CD4-positive, alpha-beta T cell treated with Interleukin-17A for 1 hour (primary cell): Measurements from ENCODE around the gene BTRC.
A peak's percentile ranks its signal among the peaks of the same experiment; 100 is the strongest.
"Not testable (repeated sequence)": the region's sequence is repeated elsewhere in the genome, so short reads cannot be mapped to it uniquely, and the experiment has no call there.

Source experiments
- DNase-seq: peaks from one replicate; pipeline ENCODE4 v3.0.0-alpha.2; 2020

BTRC gene

GRCh38 chr10:101569622-101570427 is 215.9 kb downstream of the BTRC start:
- DNase-seq, result peak; percentile 77

DNA sequence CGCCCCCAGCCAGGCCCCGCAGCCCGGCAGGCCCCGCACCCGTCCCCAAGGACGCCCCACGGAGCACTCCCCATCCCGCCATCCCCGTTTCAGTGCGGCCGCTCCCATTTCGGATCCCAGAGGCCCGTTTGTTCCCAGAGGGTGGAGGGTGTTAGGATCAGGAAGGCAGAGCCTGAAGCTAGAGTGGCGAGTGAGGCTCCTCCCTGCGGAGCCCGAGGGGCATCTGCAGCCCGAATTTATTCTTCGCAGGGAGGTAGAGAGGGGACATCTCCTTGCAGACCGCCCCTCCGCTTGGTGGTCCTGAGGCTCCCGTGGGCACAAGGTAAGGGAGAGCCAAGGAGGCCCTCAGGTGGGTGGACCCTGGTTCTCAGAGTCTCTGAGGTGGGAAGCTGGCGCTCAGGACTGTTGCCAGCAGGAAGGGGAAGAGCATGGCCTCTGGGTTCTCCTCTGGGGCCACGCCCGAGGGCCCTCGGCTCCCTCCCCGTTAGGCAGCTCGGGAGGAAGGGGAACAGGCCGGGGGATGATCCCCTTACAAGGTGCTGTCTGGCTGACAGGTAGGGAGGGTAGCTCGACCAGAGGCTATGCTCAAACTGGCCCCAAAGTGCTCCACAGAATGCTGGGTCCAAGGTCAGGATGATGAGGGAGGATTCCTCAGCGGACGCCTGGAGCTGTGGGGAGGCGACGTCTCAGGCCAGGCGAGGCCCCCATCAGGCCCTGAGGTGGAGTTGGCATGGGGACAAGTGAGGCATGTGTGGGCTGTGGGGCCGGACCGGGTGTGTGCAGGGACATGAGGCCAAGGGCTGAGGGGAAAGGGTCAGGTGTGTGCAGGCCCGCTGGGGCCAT is 216.7 kb downstream of the BTRC start:
- no peak for DNase-seq

DNA sequence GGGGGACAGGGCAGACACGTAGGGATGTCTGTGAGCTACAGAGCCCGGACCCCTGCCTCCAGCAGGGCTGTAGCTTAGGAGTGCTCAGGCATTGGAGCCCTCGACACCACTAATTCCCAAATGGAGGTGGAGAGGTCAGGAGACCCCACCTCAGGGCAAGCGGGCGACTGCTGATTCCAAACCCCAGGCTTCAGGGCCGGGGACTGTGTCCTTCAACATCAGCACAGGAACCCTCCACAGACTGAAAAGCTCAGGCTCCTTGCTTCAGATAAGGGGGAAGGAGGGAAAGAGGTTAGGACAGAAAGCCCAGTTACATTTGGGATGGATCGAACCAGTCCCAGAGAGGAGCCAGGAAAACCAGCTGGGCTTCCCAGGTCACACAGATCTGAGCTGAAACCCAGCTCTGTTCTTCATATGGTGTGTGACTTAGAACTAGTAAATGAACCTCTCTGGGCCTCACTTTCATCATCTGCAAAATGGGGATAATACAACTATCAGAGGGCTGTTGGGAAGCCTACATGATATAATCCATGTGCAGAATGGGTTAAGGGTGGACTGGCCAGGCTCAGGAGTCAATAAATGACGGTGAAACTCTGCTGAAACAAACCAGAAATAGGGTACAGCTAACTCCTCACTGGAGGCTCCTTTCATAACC is 217.4 kb downstream of the BTRC start:
- no peak for DNase-seq

GRCh38 chr10:101572126-101572525 is 218.2 kb downstream of the BTRC start:
- no peak for DNase-seq

DNA sequence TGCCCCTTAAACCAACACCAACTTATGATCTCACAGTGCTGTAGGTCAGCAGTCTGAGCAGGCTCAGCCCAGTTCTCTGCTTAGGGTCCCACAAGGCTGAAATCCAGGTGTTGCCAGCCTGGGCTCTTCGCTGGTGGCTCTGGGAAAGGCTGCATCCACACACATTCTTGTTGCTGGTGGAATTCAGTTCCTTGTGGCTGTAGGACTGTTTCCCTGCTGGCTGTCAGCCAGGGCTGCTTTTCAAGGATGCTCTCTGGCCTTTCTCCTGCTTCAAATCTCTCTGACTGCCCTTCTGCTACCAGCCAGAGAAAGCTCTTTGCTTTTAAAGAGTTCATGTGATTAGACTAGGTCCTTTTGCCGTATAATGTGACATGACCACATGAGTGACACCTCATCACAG is 218.8 kb downstream of the BTRC start:
- DNase-seq, result no peak

DNA sequence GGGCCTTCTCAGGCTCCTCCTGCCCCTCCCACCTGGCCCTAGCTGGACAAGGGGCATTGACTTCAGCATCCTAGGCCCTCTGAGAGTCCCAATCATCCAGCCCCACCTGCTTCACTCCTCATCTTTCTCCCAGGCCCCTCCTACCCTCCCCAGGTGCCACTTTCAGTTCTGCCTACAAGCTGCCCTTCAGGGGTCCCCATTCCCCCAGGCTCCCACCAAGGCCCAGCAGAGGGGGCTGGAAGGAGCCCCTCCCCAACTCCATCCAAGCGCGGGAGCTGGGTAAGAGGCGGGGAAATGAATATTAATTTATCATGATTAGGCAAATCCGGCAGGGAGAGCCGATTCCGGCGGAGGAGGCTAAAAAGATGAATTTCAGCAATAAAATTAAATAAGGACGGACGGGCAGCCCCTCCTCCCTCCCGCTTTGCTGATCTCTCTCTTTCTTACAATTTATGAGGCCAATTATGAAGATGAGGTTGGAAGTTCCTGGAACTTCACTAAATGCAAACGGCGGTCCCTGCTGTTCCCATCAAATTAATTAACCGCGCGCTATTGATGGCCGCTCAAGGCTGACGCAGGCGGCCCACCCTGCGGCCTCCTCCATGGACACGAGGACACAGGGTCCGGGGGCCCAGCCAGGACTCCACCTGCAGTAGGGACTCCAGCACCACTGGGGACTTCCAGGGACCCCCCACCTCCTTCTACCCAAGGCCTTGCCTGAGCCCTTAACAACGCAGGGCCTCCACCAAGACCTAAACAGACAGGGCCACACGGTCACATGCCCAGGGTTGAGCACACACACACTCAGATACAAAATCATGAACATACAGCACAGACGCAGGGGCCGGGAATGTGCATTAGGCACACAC is 220.2 kb downstream of the BTRC start:
- DNase-seq, result no peak

DNA sequence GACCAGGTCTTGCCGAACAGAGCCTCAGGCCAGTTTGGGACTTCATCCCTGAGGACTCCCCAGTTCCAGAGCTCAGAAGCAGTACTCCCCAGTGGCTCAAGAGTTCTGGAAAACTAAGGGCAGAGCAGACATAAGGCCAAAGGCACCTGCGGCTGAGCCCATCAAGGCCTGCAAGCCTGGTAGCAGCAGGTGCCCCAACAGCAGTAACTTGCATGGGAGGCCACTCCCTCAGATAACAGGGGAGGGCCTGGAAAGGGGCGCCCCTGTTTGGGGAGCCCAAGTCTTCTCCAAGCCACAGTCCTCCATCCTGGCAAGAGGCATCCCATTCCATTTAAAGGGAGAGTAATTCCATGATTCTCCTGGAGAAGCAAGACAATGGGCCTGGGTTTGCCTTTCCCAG is 221.1 kb downstream of the BTRC start:
- no peak for DNase-seq

- DNase-seq, result no peak
Observed at GRCh38 chr10:101575580-101576210, 221.7 kb downstream of the BTRC start.

GRCh38 chr10:101576211-101576863 is 222.4 kb downstream of the BTRC start:
- no peak for DNase-seq

DNA sequence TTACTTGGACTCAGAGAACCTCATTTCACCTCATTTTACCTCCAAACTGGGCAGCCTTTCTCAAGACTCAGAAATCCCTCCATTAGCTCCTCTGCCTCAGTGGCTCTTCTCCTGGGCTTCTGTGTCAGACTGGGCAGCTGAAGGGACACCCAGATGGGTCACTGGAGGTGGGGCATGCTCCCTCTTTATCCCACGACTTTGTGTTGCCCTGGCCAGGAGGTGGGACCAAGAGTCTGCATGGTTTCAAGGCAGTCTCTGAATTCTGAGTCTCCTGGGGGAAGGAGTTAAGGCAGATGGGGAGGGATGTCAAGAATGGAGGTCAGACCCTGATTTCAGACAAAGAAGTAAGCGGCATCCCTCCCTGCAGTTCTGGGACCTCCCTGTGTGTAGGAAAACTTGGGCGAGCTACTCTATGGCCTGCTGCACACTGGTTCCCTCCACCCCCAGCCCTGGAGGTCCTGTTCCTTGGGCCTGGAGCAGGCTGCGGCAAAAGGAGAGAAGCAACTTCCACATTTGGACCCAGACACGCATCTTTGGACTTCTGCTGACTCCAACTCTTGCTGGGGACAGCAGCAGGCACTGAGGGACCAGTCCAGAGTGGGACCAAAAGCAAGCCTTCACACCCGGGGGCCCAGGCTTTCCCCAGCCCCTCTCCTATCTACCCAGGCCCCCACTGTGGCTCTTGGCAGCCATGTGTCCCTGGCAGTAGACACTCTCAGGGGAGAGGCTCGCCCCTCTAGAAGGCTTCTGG is 223.3 kb downstream of the BTRC start:
- DNase-seq, result no peak

DNA sequence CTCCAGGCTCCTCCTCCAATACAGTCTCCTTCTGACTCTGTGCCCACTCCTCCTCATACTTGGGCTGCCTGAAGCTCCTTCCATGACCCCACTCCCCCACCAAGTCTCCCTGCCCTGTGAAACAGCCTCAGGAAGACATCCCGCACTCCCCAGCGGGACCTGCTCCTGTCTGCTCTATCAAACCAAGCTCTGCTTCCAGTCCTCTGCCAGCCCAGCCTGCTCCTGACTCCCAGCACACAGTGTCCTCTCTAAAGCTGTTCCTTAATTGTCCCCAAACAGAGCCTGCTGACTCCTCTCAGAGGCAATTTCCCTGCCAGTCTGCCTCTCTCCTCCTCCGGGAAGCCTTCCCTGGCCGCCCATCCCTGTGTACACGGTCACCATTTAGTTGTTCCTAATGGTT is 224.2 kb downstream of the BTRC start:
- no peak for DNase-seq

DNA sequence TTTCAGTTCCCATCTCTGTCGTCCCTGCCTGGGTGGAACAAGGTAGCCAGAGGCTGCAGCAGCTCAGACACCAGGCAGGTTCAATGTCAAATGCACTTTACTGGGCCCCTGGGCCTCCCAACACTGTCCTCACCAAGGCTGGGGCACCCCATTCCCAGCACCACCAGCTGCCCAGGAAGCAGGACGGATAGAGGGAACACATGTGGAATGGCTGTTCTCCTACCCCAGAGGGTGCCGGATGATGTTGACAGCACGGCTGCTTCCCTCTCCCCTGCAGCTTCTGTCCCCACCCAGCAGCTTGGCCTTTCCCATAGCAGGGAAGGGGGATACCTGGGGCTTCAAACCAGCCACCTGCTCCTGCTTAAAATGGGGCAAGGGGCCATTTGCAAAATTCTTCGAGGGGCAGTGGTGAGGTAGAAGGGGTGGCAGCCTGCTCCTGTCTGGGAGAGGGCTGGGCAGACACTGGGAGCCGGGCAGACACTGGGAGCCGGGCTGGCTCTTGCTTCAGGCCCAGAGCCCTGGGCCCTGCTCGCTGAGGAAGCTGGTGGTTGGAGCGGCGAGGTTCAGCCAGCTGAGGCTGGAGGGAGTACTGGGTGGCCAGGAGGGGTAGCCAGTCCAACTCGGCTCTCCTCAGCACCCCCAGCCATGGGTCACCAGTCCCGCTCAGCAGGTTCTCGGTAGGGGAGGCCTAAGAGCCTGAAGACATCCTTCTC is 225.0 kb downstream of the BTRC start:
- DNase-seq, result no peak

- DNase-seq, result no peak
Observed at GRCh38 chr10:101579516-101579870, 225.5 kb downstream of the BTRC start.

DNA sequence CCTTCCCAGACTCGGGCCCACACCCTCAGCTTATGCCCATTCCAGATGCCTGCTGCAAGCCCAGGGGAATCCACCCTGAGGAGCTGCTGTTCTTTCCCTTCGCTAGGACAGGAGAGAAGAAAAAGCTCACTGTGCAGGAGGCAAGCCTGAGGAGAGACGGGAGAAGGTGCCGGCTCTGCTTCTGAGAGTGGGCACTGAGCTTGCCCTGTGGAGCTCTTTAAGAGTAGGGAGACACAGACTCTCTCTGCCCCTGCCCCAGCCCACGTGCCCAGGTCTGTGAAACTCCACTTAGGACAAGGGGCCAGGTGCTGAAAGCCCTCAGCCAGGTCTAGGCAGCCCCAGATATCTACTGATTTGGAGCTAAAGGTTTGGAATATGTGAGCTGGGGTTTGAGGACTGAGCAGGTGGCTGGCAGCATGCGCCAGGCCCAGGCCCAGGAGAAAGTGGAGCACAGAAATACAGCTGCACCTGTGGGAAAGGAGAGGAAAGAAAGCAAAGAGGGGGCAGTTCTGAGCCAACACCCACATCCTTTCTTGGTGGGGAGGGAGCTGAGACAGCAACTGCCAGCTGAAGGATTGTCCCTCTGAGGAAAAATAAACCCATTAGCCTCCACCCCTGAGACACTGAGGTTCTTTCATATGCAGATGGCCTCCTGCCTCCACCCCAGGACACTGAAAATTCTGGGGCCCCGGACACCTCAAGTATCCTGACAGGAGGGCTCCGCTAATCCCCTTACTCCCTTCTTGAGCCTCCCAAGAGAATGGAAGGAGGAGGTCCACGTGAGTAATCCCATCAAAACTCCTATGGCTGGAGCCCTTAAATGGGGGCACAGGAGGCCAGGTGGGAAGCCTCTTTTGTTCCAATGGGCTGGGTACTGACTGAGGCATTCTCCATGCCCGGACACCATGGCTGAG is 226.8 kb downstream of the BTRC start:
- no peak for DNase-seq

GRCh38 chr10:101585841-101586240 is 231.9 kb downstream of the BTRC start:
- DNase-seq, result no peak

- DNase-seq, result peak; percentile 91
Observed at GRCh38 chr10:101587725-101588653, 234.0 kb downstream of the BTRC start, which contains the start of the genes DPCD and POLL. TSS of gene DPCD (plus strand) at chr10:101588321. CDS start at chr10:101588337, 16 bp downstream. TSS of gene POLL (minus strand) at chr10:101588257. CDS start at chr10:101587360, 897 bp downstream.

- DNase-seq, result no peak
Observed at GRCh38 chr10:101588879-101589278, 234.9 kb downstream of the BTRC start.

DNA sequence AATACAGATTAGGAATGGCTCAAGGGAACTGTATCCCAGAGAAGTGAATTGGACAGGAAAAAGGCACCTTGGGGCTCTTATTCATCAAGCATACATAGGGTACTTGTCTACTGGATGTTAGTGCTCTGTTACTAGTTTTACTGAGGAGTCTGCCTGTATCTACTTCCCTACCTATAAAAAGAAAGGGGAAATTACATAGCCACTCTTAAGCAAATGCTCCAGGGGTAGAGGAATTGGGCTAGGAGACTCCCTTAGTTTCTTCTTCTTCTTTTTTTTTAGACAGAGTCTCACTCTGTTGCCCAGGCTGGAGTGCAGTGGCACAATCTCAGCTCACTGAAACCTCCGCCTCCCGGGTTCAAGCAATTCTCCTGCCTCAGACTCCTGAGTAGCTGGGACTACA is 239.4 kb downstream of the BTRC start:
- DNase-seq, result not testable (repeated sequence)
